ENCODE measurements around the gene RASSF4. TPM values are rescaled to one million over a fixed set of nuclear protein-coding genes. Genes with fewer than 3 reads are reported as not detected.
A peak's percentile ranks its signal among the peaks of the same experiment; 100 is the strongest.

RASSF4 gene
- total and polyA plus RNA-seq, 2 donors from 2014 or later, result 76.4 to 83.1 TPM

- H3K9me3 ChIP-seq (ENCODE audit: control insufficient read depth in 2 of 3, insufficient read depth in 1 of 3, low read length in 3 of 3), result no peaks in the 10 kb centered on the region
- no peak for DNase-seq
- intact Hi-C loops (cut with DNase I), result no loop called here
- no peaks in the 10 kb centered on the region for H3K36me3 ChIP-seq (ENCODE audit: control insufficient read depth in 2 of 3, insufficient read depth in 3 of 3, low read length in 3 of 3)
- FAIRE-seq, result no peak
- H3K27me3 ChIP-seq (ENCODE audit: control insufficient read depth, insufficient read depth, low read length), result no peaks in the 10 kb centered on the region
- H3K4me3 ChIP-seq (ENCODE audit: low read length in 3 of 3), result peak overlapping the region in 1 of 3 donors; percentile 67
- peaks cover 5 to 19% (median 10%) of the 10 kb centered on the region in 3 donors for H3K4me1 ChIP-seq (ENCODE audit: control insufficient read depth in 2 of 3, insufficient read depth in 2 of 3, low read depth in 1 of 3, low read length in 3 of 3)
- H3K27ac ChIP-seq (ENCODE audit: low read depth in 2 of 2, low read length in 2 of 2), result peak overlapping the region; percentile 92 to 94
- H3K9ac ChIP-seq (ENCODE audit: low read length in 3 of 3), result peak overlapping the region in 2 of 3 donors; percentile 38 to 80
- TF ChIP-seq, protein P1, sequence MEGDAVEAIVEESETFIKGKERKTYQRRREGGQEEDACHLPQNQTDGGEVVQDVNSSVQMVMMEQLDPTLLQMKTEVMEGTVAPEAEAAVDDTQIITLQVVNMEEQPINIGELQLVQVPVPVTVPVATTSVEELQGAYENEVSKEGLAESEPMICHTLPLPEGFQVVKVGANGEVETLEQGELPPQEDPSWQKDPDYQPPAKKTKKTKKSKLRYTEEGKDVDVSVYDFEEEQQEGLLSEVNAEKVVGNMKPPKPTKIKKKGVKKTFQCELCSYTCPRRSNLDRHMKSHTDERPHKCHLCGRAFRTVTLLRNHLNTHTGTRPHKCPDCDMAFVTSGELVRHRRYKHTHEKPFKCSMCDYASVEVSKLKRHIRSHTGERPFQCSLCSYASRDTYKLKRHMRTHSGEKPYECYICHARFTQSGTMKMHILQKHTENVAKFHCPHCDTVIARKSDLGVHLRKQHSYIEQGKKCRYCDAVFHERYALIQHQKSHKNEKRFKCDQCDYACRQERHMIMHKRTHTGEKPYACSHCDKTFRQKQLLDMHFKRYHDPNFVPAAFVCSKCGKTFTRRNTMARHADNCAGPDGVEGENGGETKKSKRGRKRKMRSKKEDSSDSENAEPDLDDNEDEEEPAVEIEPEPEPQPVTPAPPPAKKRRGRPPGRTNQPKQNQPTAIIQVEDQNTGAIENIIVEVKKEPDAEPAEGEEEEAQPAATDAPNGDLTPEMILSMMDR (IDR thresholded peaks at IDR 0.05; ENCODE audit: borderline replicate concordance, extremely low read depth, insufficient read depth), result no peak
These were observed 44.7 kb upstream of the RASSF4 start for GRCh38 chr10:44914891-44915290.

DNA sequence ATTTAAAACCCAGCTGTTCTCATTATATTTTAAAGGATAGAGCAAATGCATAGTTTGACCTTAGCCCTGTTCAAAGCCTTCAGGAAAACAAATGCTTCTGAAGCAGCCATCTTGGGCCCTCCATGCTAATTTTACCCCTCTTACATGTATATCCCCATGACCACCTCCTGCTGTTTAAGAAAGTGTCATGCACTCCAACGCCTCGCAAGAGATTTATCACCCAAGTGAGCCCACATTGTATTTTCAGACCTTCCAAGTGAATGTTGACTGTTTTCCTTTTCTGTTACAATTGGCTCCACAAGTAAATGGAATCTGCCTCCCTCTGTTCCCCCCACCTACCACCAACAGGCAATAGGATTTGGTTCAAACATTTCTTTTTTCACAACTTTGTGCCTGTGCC, 43.2 kb upstream of the RASSF4 start:
- FAIRE-seq (no peak), DNase-seq (peak in 4 of 5 donors; percentile 42 to 76 (median 58))
- intact Hi-C loops (cut with DNase I), result no loop called here
- Histone ChIP-seq H3K27ac (ENCODE audit: low read depth in 2 of 2, low read length in 2 of 2) (no peak overlapping the region), H3K36me3 (ENCODE audit: control insufficient read depth in 2 of 3, insufficient read depth in 3 of 3, low read length in 3 of 3) (no peaks in the 10 kb centered on the region), H3K27me3 (ENCODE audit: control insufficient read depth, insufficient read depth, low read length) (no peaks in the 10 kb centered on the region), H3K9me3 (ENCODE audit: control insufficient read depth in 2 of 3, insufficient read depth in 1 of 3, low read length in 3 of 3) (no peaks in the 10 kb centered on the region), H3K4me3 (ENCODE audit: low read length in 3 of 3) (no peak overlapping the region), H3K4me1 (ENCODE audit: control insufficient read depth in 2 of 3, insufficient read depth in 2 of 3, low read depth in 1 of 3, low read length in 3 of 3) (peaks cover 0 to 21% (median 0%) of the 10 kb centered on the region in 3 donors), H3K9ac (ENCODE audit: low read length in 3 of 3) (peak overlapping the region in 1 of 3 donors; percentile 27)
- TF ChIP-seq, protein P1 (IDR thresholded peaks at IDR 0.05; ENCODE audit: borderline replicate concordance, extremely low read depth, insufficient read depth), result no peak

DNA sequence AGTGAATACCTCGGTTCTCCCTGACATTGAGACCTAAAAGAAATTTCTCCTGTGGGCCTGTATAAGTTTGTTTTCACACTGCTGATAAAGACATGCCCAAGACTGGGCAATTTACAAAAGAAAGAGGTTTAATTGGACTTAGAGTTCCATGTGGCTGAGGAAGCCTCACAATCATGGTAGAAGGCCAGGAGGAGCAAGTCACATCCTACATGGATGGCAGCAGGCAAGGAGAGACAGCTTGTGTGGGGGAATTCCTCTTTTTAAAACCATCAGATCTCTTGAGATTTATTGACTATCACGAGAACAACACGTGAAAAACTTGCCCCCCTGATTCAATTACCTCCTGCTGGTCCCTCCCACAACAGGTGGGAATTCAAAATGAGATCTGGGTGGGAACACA, 41.8 kb upstream of the RASSF4 start:
- DNase-seq (no peak), FAIRE-seq (no peak)
- TF ChIP-seq, protein P1 (IDR thresholded peaks at IDR 0.05; ENCODE audit: borderline replicate concordance, extremely low read depth, insufficient read depth), result no peak
- Histone ChIP-seq H3K4me1 (ENCODE audit: control insufficient read depth in 2 of 3, insufficient read depth in 2 of 3, low read depth in 1 of 3, low read length in 3 of 3) (peaks cover 0 to 21% (median 0%) of the 10 kb centered on the region in 3 donors), H3K27me3 (ENCODE audit: control insufficient read depth, insufficient read depth, low read length) (no peaks in the 10 kb centered on the region), H3K9ac (ENCODE audit: low read length in 3 of 3) (no peak overlapping the region), H3K9me3 (ENCODE audit: control insufficient read depth in 2 of 3, insufficient read depth in 1 of 3, low read length in 3 of 3) (no peaks in the 10 kb centered on the region), H3K36me3 (ENCODE audit: control insufficient read depth in 2 of 3, insufficient read depth in 3 of 3, low read length in 3 of 3) (no peaks in the 10 kb centered on the region), H3K27ac (ENCODE audit: low read depth in 2 of 2, low read length in 2 of 2) (peak overlapping the region in 1 of 2 donors; percentile 14), H3K4me3 (ENCODE audit: low read length in 3 of 3) (no peak overlapping the region)
- intact Hi-C loops (cut with DNase I), result no loop called here

DNA sequence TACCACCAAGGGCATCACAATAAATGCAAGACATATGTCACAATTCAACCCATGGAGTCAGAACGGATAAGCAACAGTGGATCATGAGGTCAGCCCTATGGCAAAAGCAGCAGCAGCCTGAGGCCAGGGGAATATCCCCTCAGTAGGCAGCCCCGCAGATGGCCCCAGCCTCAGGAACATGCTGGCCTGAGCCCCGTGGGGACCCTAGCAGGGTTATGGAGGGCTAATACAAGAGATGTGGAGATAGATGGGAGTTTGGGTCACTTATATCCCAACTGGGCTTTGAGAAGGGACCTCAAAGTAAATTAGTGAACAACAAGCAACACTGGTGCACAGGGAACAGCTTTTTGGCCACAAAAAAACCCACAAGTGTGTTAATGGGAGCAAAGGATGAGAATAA, 39.4 kb upstream of the RASSF4 start:
- intact Hi-C loops (cut with DNase I), result no loop called here
- TF ChIP-seq, protein P1 (IDR thresholded peaks at IDR 0.05; ENCODE audit: borderline replicate concordance, extremely low read depth, insufficient read depth), result no peak
- no peak for FAIRE-seq
- H3K4me1 ChIP-seq (ENCODE audit: control insufficient read depth in 2 of 3, insufficient read depth in 2 of 3, low read depth in 1 of 3, low read length in 3 of 3), result peaks cover 0 to 22% (median 11%) of the 10 kb centered on the region in 3 donors
- H3K27me3 ChIP-seq (ENCODE audit: control insufficient read depth, insufficient read depth, low read length), result no peaks in the 10 kb centered on the region
- DNase-seq, result no peak
- no peak overlapping the region for H3K4me3 ChIP-seq (ENCODE audit: low read length in 3 of 3)
- no peaks in the 10 kb centered on the region for H3K9me3 ChIP-seq (ENCODE audit: control insufficient read depth in 2 of 3, insufficient read depth in 1 of 3, low read length in 3 of 3)
- no peaks in the 10 kb centered on the region for H3K36me3 ChIP-seq (ENCODE audit: control insufficient read depth in 2 of 3, insufficient read depth in 3 of 3, low read length in 3 of 3)
- H3K9ac ChIP-seq (ENCODE audit: low read length in 3 of 3), result no peak overlapping the region
- H3K27ac ChIP-seq (ENCODE audit: low read depth in 2 of 2, low read length in 2 of 2), result no peak overlapping the region

All from kidney (tissue), 14 donors.